K562 (cell line): ENCODE measurements around the gene CCDC28B. TPM values are rescaled to one million over a fixed set of nuclear protein-coding genes. Genes with fewer than 3 reads are reported as not detected.
A peak's percentile ranks its signal among the peaks of the same experiment; 100 is the strongest.

Experiments
- ATAC-seq: fragments of 200-7000 bp; cut with Tn5 transposase; 3 replicates; pipeline ENCODE4 v1.9.1; 2020; ENCODE audit warnings: moderate library complexity
- BruUV-seq: library from RNA; stranded (reverse); fragments of 400-500 nt; replicated peaks from 2 replicates; lab custom pipeline; 2021; lab: Mats Ljungman, UMichigan
- CTCF ChIA-PET: fragments of 300-600 bp; formaldehyde crosslinking; extraction: SDS; loops from one replicate; lab custom pipeline; 2021; ENCODE audit warnings: low intra/inter-chr PET ratio; lab: Yijun Ruan, JAX
- POLR2A ChIA-PET: fragments of 300-600, 350-650 bp; sonication (Branson Sonifier 250); formaldehyde crosslinking; extraction: SDS; loops from one replicate; lab custom pipeline; 2021; ENCODE audit warnings: antibody characterized with exemption, inconsistent platforms; lab: Yijun Ruan, JAX
- DNase-seq, 4 experiments: peaks; one replicate each; pipeline versions ENCODE4 v3.0.0 to v3.0.0-alpha.2; 2011 to 2018; ENCODE audit warnings: low spot score in 3 of 4, mixed read lengths in 3 of 4; ENCODE audit errors: extremely low read depth in 1 of 4
- FAIRE-seq: peaks from 2 replicates; lab custom pipeline; 2011; peaks lifted over from hg19 to GRCh38; lab: Jason Lieb, UNC
- H2AFZ ChIP-seq: 2 replicates; pipeline ENCODE4 v1.6.0; 2011; ENCODE audit warnings: low read depth, low read length, control low read depth, inconsistent platforms
- H3K27ac ChIP-seq: fragments of 200-600 bp; 3 replicates; pipeline ENCODE4 v1.8.0; 2011; ENCODE audit warnings: low read depth, mild to moderate bottlenecking, control low read depth, inconsistent platforms, low read length, moderate library complexity, mixed read lengths; ENCODE audit errors: extremely low read depth
- H3K27me3 ChIP-seq, 2 experiments: fragments of 300-600 bp in 1 of 2; 2 replicates in 1 of 2; 3 replicates in 1 of 2; pipeline versions ENCODE4 v1.6.0 to v1.8.0; 2011; ENCODE audit warnings: inconsistent platforms in 2 of 2, low read length in 2 of 2, mild to moderate bottlenecking in 1 of 2, mixed read lengths in 1 of 2, moderate library complexity in 1 of 2; ENCODE audit not compliant: control insufficient read depth in 2 of 2, insufficient read depth in 2 of 2
- H3K36me3 ChIP-seq: fragments of 300-600 bp; 3 replicates; pipeline ENCODE4 v1.8.0; 2011; ENCODE audit warnings: mild to moderate bottlenecking, low read length, inconsistent platforms; ENCODE audit not compliant: control insufficient read depth, insufficient read depth
- H3K4me1 ChIP-seq, 2 experiments: fragments of 200-600 bp in 1 of 2; replicated peaks in 1 of 2; 2 replicates in 1 of 2; 3 replicates in 1 of 2; pipeline versions ENCODE4 v1.5.1 to v1.8.0; 2011; ENCODE audit warnings: inconsistent platforms in 2 of 2, low read length in 2 of 2, mild to moderate bottlenecking in 1 of 2, mixed read lengths in 1 of 2, moderate library complexity in 1 of 2; ENCODE audit not compliant: control insufficient read depth in 2 of 2, insufficient read depth in 2 of 2
- H3K4me2 ChIP-seq: 2 replicates; pipeline ENCODE4 v1.6.1; 2011; ENCODE audit warnings: low read length, control low read depth, inconsistent platforms, mixed read lengths; ENCODE audit not compliant: insufficient read depth
- H3K4me3 ChIP-seq: fragments of 200-600 bp; sonication (generic), shearing (Covaris generic); 2 replicates; pipeline ENCODE4 v1.5.1; 2016; ENCODE audit warnings: control low read depth, inconsistent platforms
- H3K79me2 ChIP-seq: fragments of 200-600 bp; 3 replicates; pipeline ENCODE4 v1.8.0; 2011; ENCODE audit warnings: low read length, inconsistent platforms; ENCODE audit not compliant: control insufficient read depth, insufficient read depth
- H3K9ac ChIP-seq, 2 experiments: 2 replicates each; pipeline versions ENCODE4 v1.6.0 to v1.6.1; 2011; ENCODE audit warnings: low read depth in 2 of 2, low read length in 2 of 2, control low read depth in 1 of 2, inconsistent platforms in 1 of 2, mild to moderate bottlenecking in 1 of 2, mixed read lengths in 1 of 2; ENCODE audit not compliant: insufficient read depth in 1 of 2
- H3K9me1 ChIP-seq: one replicate; pipeline ENCODE4 v1.6.0; 2011; ENCODE audit warnings: inconsistent platforms, mild to moderate bottlenecking, low read length, moderate library complexity; ENCODE audit not compliant: control insufficient read depth, insufficient read depth
- H3K9me3 ChIP-seq: replicated peaks from 2 replicates; pipeline ENCODE4 v1.5.1; 2011; ENCODE audit warnings: low read depth, low read length, inconsistent platforms; ENCODE audit not compliant: control insufficient read depth, insufficient read depth
- H4K20me1 ChIP-seq: replicated peaks from 2 replicates; pipeline ENCODE4 v1.6.1; 2011; ENCODE audit warnings: low read length, inconsistent platforms, mixed read lengths; ENCODE audit not compliant: control insufficient read depth, insufficient read depth
- BCL6 ChIP-seq: fragments of 250-450 bp; sonication (Bioruptor Pico); IDR thresholded peaks from 2 replicates; pipeline ENCODE4 v1.4.0; 2020
- HBP1 ChIP-seq: fragments of 450-650 bp; formaldehyde crosslinking; IDR thresholded peaks from 2 replicates; pipeline ENCODE4 v1.4.0; 2022; ENCODE audit warnings: missing genetic modification characterization
- KDM1A ChIP-seq, 2 experiments: fragments of 450-650 bp; IDR thresholded peaks; 2 replicates each; pipeline ENCODE4 v1.6.1; 2016; ENCODE audit warnings: mild to moderate bottlenecking in 2 of 2
- MAX ChIP-seq: sonication (generic); formaldehyde crosslinking; IDR thresholded peaks from 2 replicates; pipeline ENCODE4 v1.9.0; 2022; ENCODE audit warnings: mild to moderate bottlenecking, missing genetic modification reagents
- NR4A1 ChIP-seq, 2 experiments: fragments of 250-450 bp in 1 of 2; fragments of 450-650 bp in 1 of 2; sonication (Bioruptor Pico) in 1 of 2; IDR thresholded peaks; 2 replicates each; pipeline versions ENCODE4 v1.4.0 to v1.6.1; 2016 to 2020; ENCODE audit warnings: mild to moderate bottlenecking in 2 of 2, missing compliant biosample characterization in 1 of 2, missing genetic modification characterization in 1 of 2, moderate library complexity in 1 of 2
- POLR2A ChIP-seq: fragments of 450-650 bp; conservative IDR thresholded peaks from 2 replicates; pipeline ENCODE4 v1.6.1; 2016
- POLR2AphosphoS5 ChIP-seq: IDR thresholded peaks from 2 replicates; pipeline ENCODE4 v1.6.1; 2011; ENCODE audit warnings: mild to moderate bottlenecking, low read depth, low read length, moderate library complexity; ENCODE audit not compliant: control insufficient read depth, insufficient read depth
- POLR2B ChIP-seq: fragments of 450-650 bp; IDR thresholded peaks from 2 replicates; pipeline ENCODE4 v1.6.1; 2018; ENCODE audit warnings: low read depth; ENCODE audit not compliant: partially characterized antibody
- RAD51 ChIP-seq: fragments of 450-650 bp; IDR thresholded peaks from 2 replicates; pipeline ENCODE4 v1.7.1; 2016; ENCODE audit warnings: low read depth, mild to moderate bottlenecking, borderline replicate concordance
- RBFOX2 ChIP-seq: fragments of 200-400 bp; formaldehyde crosslinking; IDR thresholded peaks from 2 replicates; pipeline ENCODE4 v1.6.1; 2017; ENCODE audit warnings: low read depth, mild to moderate bottlenecking, low read length, moderate library complexity
- SUPT5H ChIP-seq: fragments of 450-650 bp; IDR thresholded peaks from 2 replicates; pipeline ENCODE4 v1.6.1; 2016
- THRB ChIP-seq: fragments of 450-650 bp; formaldehyde crosslinking; conservative IDR thresholded peaks from 2 replicates; pipeline ENCODE4 v1.4.0; 2022; ENCODE audit warnings: mild to moderate bottlenecking, missing genetic modification characterization
- ZMIZ1 ChIP-seq, 2 experiments: fragments of 150-350 bp in 1 of 2; IDR thresholded peaks; 2 replicates each; pipeline ENCODE4 v1.6.1; 2012 to 2016; ENCODE audit warnings: low read depth in 2 of 2, low read length in 2 of 2, mild to moderate bottlenecking in 1 of 2, moderate library complexity in 1 of 2
- WGBS: fragments of 100-300 bp; shearing (Covaris generic); methylation state at CpG from one replicate; pipeline ENCODE4 v1.1.6; 2016; ENCODE audit warnings: low coverage, mixed read lengths; ENCODE audit not compliant: insufficient coverage; ENCODE audit errors: missing lambda C conversion rate; 5-methylcytosine and 5-hydroxymethylcytosine counted together
- in situ Hi-C: fragments of 300-500 bp; cut with MboI; formaldehyde crosslinking; loops from 4 replicates; pipeline ENCODE4 v1.15.0; 2018; ENCODE audit warnings: inconsistent platforms, mixed read lengths
- intact Hi-C: fragments of 100-400 bp; cut with micrococcal nuclease; formaldehyde crosslinking; loops from 2 replicates; pipeline ENCODE4 v1.14.2; 2022
- polyA plus RNA-seq, 8 experiments: library from polyadenylated mRNA; depleted of rRNA in 4 of 8; stranded (reverse) in 5 of 8; unstranded in 3 of 8; fragments of >200 nt; fragmentation: Nextera tagmentation in 2 of 8; fragmentation: Illumina TruSeq in 1 of 8; extraction: Ambion mirVana in 2 of 8; extraction: Trizol in 1 of 8; gene quantifications; 2 replicates each; pipeline versions ENCODE4 v1.2.1 to v1.2.3, GENCODE V29; 2011 to 2014; ENCODE audit warnings: inconsistent platforms in 1 of 8, missing spikeins in 1 of 8
- total RNA-seq, 7 experiments: library from RNA; depleted of rRNA in 6 of 7; stranded (reverse); fragments of >200 nt in 6 of 7; fragmentation: Illumina TruSeq in 2 of 7; extraction: Trizol in 2 of 7; gene quantifications; 2 replicates each; pipeline versions ENCODE4 v1.2.1 to v1.2.3, GENCODE V29; 2011 to 2021; ENCODE audit warnings: low replicate concordance in 1 of 7

CCDC28B gene
- total and polyA plus RNA-seq, 9 of the 15 experiments (the other 6 are each of a cell fraction or from before 2014, with no cell fraction given), result 5.7 to 54.5 (median 31.7) TPM

GRCh38 chr1:32231843-32232432 lies 31.5 kb downstream of the CCDC28B start:
- WGBS, result 75% methylated on average over 5 of the region's 5 CpGs
- intact Hi-C loops, result no loop called here
- CTCF ChIA-PET, result no interaction called here
- Histone ChIP-seq H3K36me3 (peaks cover 55% of the 10 kb centered on the region), H3K9me3 (no peaks in the 10 kb centered on the region), H3K4me3 (no peak overlapping the region), H4K20me1 (no peaks in the 10 kb centered on the region)
- no peak for DNase-seq
- no peak for TF ChIP-seq KDM1A (IDR thresholded peaks at IDR 0.05)
- TF ChIP-seq POLR2AphosphoS5, result peak; percentile 60; the same call in 1 of the 2 replicates
- no peak for TF ChIP-seq BCL6
- peak; percentile 63 for TF ChIP-seq POLR2B
- TF ChIP-seq ZMIZ1 (IDR thresholded peaks at IDR 0.05; ENCODE audit: low read depth in 2 of 2, low read length in 2 of 2), result no peak
- TF ChIP-seq MAX (CRISPR knock-in tag), result no peak
- TF ChIP-seq RBFOX2, result peak; percentile 25; the same call in 1 of the 2 replicates
- TF ChIP-seq THRB, result 0 out of 2 replicates have a peak, but pooled peaks have one; percentile 5
- TF ChIP-seq POLR2A, result peak; percentile 76
- peak; percentile 74 for TF ChIP-seq SUPT5H
- TF ChIP-seq NR4A1 (CRISPR knock-in tag; IDR thresholded peaks at IDR 0.05), result 0 out of 2 replicates have a peak, but pooled peaks have one; percentile 2
- TF ChIP-seq NR4A1 (tag; IDR thresholded peaks at IDR 0.05), result no peak
- TF ChIP-seq RAD51, result no peak
- TF ChIP-seq HBP1, result 0 out of 2 replicates have a peak, but pooled peaks have one; percentile 11
- TF ChIP-seq, all 486 proteins: peak for 8
- no peak overlapping the region for H2AFZ ChIP-seq
- POLR2A ChIA-PET, result interaction anchor here (0.6 to 2.3 kb wide), 8 partner anchors 8 to 405 kb away, joined by 3 to 8 read pairs (median 5); partner anchors contain the start of gene MARCKSL1
- no peaks in the 10 kb centered on the region for H3K79me2 ChIP-seq
- peak; percentile 18 for ATAC-seq
- FAIRE-seq, result no peak
- no TSS peak for BruUV-seq
- in situ Hi-C loops, result no loop called here
- H3K27me3 ChIP-seq, result no peaks in the 10 kb centered on the region
- peak overlapping the region in 1 of 2 experiments; percentile 23; a peak in 1 of 4 replicates for H3K9ac ChIP-seq
- H3K4me1 ChIP-seq, result peaks cover 16 to 17% of the 10 kb centered on the region in 2 experiments; a peak in 4 of 5 replicates
- peaks cover 4% of the 10 kb centered on the region for H3K9me1 ChIP-seq
- no peak overlapping the region for H3K27ac ChIP-seq
- H3K4me2 ChIP-seq, result no peak overlapping the region
